Limb (tissue), 2 donors: Measurements from ENCODE around the gene PSMB9.

Experiments
- DNase-seq, 2 donors: peaks; one replicate each; pipeline ENCODE4 v3.0.0-alpha.2; 2016; ENCODE audit errors: extremely low spot score in 2 of 2

The PSMB9 gene

DNA sequence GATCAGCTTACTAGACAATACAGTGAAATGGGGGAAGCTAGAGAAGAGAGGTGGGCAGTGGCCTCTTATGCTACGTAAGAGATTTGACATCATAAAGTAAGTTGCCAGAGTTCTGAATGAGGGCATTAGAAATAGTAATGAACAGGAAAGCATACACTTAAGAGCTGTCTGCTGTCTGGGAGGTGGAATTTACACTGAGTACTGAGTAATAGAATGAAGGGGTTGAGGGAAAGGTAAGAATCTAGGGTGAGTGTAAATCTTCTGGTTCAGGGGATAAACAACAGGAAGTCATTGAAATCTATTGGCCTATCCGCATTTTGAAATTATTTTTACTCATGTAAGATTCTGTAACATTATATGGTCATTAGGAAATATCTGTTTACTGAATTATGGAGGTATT is 51.1 kb downstream of the PSMB9 start:
- no peak for DNase-seq

DNA sequence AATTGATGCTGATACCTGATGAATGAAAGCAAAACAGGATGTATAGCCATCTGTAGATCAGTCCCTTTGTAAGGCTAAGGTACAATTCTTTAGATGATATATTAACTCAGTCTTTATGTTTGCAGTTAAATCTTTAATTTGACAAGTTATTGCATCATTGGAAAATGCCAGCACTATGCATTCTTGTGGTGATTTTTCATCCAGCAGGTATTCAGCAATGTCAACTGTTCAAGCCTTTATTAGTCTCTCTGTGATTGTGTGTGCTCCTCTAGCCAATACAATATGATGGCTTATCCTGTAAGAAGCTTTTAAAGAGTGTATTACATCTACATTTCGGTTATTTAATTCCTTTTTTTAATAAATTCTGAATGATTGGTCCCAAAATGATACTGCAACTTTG is 52.5 kb downstream of the PSMB9 start:
- no peak for DNase-seq

DNA sequence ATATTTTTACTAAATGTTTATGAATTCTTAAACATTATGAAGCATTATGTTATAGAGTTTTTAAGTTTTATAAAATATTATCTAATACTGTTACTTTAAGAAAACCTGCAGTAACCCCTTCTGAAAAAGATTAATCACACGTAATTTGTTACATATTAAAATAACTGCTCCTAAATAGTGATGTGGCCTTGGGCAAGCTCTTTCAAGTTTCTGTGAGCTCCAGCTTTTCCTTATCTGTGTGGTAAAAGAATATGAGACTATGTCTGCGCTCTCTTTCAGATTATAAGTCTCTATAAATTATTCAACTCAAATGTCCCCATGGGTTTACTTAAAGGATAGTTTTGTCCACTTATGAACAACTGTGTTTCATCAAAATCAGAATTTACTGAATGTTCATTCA is 54.9 kb downstream of the PSMB9 start:
- DNase-seq, result no peak
